Choroid plexus epithelial cell (primary cell): ENCODE measurements around the gene NRXN3.

Experiments
- DNase-seq: peaks from one replicate; pipeline ENCODE4 v3.0.0-alpha.2; 2010; ENCODE audit warnings: low read depth
- H3K4me3 ChIP-seq: 2 replicates; pipeline ENCODE4 v1.5.1; 2011; ENCODE audit warnings: low read depth, mild to moderate bottlenecking, control low read depth, low read length, moderate library complexity
- CTCF ChIP-seq: conservative IDR thresholded peaks from 2 replicates; pipeline ENCODE4 v1.5.1; 2011; ENCODE audit warnings: low read depth, mild to moderate bottlenecking, control low read depth, inconsistent platforms, low read length, moderate library complexity

NRXN3 gene

GRCh38 chr14:78344290-78344689, 174.1 kb downstream of the NRXN3 start:
- no peak overlapping the region for H3K4me3 ChIP-seq
- TF ChIP-seq CTCF, result no peak
- DNase-seq, result no peak

GRCh38 chr14:78345131-78345744, 175.1 kb downstream of the NRXN3 start:
- H3K4me3 ChIP-seq, result no peak overlapping the region
- DNase-seq, result no peak
- no peak for TF ChIP-seq CTCF

GRCh38 chr14:78346747-78347146, 176.6 kb downstream of the NRXN3 start:
- no peak for DNase-seq
- no peak for TF ChIP-seq CTCF

GRCh38 chr14:78355109-78355508, 184.9 kb downstream of the NRXN3 start:
- no peak for TF ChIP-seq CTCF
- no peak overlapping the region for H3K4me3 ChIP-seq
- DNase-seq, result no peak

More at GRCh38 chr14:78346747-78347146, 176.6 kb downstream of the NRXN3 start:
- H3K4me3 ChIP-seq, result no peak overlapping the region

- TF ChIP-seq CTCF, result no peak
- DNase-seq, result no peak
- H3K4me3 ChIP-seq, result no peak overlapping the region
Measured at GRCh38 chr14:78356391-78356790, 186.2 kb downstream of the NRXN3 start.

- H3K4me3 ChIP-seq, result no peak overlapping the region
- TF ChIP-seq CTCF, result no peak
- DNase-seq, result no peak
Measured at GRCh38 chr14:78358591-78358990, 188.4 kb downstream of the NRXN3 start.

- H3K4me3 ChIP-seq, result no peak overlapping the region
- DNase-seq, result no peak
- no peak for TF ChIP-seq CTCF
Measured at GRCh38 chr14:78359581-78359980, 189.4 kb downstream of the NRXN3 start.
